HFFc6 (cell line): Measurements from ENCODE around the gene SV2C. TPM values are rescaled to one million over a fixed set of nuclear protein-coding genes. Genes with fewer than 3 reads are reported as not detected.

Source experiments
- DNase-seq: peaks from one replicate; pipeline ENCODE4 v3.0.0-alpha.2; 2018
- H3K27ac Mint-ChIP-seq: 2 replicates; pipeline ENCODE4 v1.8.0; 2020; ENCODE audit warnings: mild to moderate bottlenecking, mixed read lengths
- H3K27me3 Mint-ChIP-seq: 2 replicates; pipeline ENCODE4 v1.8.0; 2021; ENCODE audit warnings: mild to moderate bottlenecking, moderate library complexity, mixed read lengths; ENCODE audit not compliant: insufficient read depth
- H3K36me3 Mint-ChIP-seq: 2 replicates; pipeline ENCODE4 v1.8.0; 2021; ENCODE audit warnings: low read depth, mixed read lengths
- H3K4me1 Mint-ChIP-seq: 2 replicates; pipeline ENCODE4 v1.8.0; 2020; ENCODE audit warnings: low read depth, mixed read lengths
- H3K4me3 Mint-ChIP-seq: 2 replicates; pipeline ENCODE4 v1.8.0; 2020; ENCODE audit warnings: mild to moderate bottlenecking, moderate library complexity, mixed read lengths
- H3K9me3 Mint-ChIP-seq: 2 replicates; pipeline ENCODE4 v1.8.0; 2020; ENCODE audit warnings: mild to moderate bottlenecking, mixed read lengths
- total RNA-seq, 6 experiments: library from RNA; stranded (reverse); fragmentation: NEBNext Ultra II Directional; extraction: Animal tissue kit (Norgen Biotek cat#: 25700); gene quantifications; 2 replicates in 1 of 6; 3 replicates in 5 of 6; pipeline ENCODE4 v1.2.3, GENCODE V29; 2021
- TF ChIP-seq, protein P1 (sequence below): fragments of 200-600 bp; sonication (generic); IDR thresholded peaks from 2 replicates; pipeline ENCODE4 v1.5.0; 2021; ENCODE audit warnings: antibody characterized with exemption, mild to moderate bottlenecking

Gene SV2C
- total RNA-seq, 6 experiments from 2014 or later: not detected

DNA sequence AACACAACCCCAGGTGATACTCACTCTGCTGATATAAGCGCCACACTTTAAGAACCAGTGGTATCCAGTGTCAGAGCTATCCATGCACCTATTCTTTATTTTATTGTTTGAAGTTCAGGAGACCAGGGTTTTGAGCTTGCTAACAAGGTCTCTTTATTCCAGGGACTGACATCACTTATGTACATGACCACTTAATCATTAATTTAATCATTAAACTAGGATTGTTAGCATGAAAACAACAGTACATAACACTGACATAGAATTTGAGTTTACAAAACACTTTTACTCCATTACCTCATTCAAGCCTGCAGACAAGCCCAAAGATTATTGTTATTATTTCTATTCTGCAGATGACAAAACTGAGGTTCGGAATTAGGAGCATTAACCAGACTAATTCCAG is 168.5 kb downstream of the SV2C start:
- TF ChIP-seq, protein P1, sequence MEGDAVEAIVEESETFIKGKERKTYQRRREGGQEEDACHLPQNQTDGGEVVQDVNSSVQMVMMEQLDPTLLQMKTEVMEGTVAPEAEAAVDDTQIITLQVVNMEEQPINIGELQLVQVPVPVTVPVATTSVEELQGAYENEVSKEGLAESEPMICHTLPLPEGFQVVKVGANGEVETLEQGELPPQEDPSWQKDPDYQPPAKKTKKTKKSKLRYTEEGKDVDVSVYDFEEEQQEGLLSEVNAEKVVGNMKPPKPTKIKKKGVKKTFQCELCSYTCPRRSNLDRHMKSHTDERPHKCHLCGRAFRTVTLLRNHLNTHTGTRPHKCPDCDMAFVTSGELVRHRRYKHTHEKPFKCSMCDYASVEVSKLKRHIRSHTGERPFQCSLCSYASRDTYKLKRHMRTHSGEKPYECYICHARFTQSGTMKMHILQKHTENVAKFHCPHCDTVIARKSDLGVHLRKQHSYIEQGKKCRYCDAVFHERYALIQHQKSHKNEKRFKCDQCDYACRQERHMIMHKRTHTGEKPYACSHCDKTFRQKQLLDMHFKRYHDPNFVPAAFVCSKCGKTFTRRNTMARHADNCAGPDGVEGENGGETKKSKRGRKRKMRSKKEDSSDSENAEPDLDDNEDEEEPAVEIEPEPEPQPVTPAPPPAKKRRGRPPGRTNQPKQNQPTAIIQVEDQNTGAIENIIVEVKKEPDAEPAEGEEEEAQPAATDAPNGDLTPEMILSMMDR: no peak
- no peak overlapping the region for H3K4me3 Mint-ChIP-seq
- H3K36me3 Mint-ChIP-seq: no peaks in the 10 kb centered on the region
- no peaks in the 10 kb centered on the region for H3K4me1 Mint-ChIP-seq
- H3K27ac Mint-ChIP-seq: no peak overlapping the region
- H3K9me3 Mint-ChIP-seq: no peaks in the 10 kb centered on the region
- peaks cover 13% of the 10 kb centered on the region for H3K27me3 Mint-ChIP-seq
- DNase-seq: no peak

DNA sequence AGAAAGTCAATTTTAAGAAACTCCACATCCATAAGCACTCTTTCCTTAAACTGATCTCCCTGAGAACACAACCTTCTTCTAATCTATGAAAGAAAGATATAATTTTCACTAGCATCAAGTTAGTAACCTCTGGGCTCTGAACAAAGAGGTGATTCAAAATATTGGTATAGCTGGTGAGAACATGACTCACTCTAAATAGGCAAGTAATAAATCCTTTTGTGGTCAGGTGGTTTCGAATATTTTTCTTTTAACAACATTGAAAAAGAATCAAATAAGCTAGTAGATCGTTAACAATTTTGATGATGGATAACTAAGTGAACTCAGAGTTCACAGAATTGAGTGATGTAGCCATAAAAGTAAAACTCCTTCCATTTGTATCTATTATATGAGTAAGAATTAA is 169.3 kb downstream of the SV2C start:
- DNase-seq: no peak
- Mint-ChIP-seq H3K4me3 (no peak overlapping the region), H3K4me1 (no peaks in the 10 kb centered on the region), H3K27ac (no peak overlapping the region), H3K36me3 (no peaks in the 10 kb centered on the region), H3K27me3 (peaks cover 13% of the 10 kb centered on the region), H3K9me3 (no peaks in the 10 kb centered on the region)
- TF ChIP-seq, protein P1: no peak

DNA sequence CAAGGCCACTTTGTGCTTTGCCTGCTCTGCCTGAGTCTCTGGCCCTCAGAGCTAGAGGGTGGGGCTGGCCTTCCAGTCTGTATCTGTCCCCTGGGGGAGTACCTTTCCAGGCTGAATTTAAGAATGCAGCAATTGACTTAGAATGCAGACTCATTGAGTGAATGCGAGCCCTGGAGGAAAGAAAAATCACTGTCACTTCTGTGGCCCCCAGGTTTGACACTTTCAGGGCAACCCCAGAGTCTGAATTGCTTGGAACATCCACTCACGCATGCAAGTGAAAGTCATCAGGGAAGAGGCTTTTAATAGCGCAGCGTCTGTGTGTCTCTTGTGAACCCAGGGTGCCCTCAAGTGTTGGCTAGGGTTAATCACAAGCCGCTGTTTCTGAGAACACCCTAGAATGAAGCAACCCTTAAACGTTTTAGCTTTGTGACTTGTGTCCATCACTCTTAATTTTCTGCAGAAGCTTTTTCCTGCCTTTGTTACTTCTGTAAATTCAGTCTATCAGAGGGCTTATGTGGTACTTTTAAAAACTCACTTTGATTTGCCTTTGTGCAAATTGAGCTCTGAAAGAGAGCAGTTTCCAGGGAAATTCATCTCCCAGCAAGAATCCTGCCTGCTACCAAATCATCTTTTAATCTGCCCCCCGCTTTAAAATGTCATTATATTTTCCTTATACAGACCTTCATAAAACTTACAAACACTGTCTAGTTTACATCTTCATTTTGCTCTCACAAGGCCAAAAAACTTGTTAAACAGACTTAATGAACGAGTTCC is 173.1 kb downstream of the SV2C start:
- Mint-ChIP-seq H3K4me1 (no peaks in the 10 kb centered on the region), H3K27me3 (peaks cover 13% of the 10 kb centered on the region), H3K27ac (no peak overlapping the region), H3K4me3 (no peak overlapping the region), H3K9me3 (no peaks in the 10 kb centered on the region), H3K36me3 (no peaks in the 10 kb centered on the region)
- TF ChIP-seq, protein P1: peak; percentile 71
- peak; percentile 54 for DNase-seq

DNA sequence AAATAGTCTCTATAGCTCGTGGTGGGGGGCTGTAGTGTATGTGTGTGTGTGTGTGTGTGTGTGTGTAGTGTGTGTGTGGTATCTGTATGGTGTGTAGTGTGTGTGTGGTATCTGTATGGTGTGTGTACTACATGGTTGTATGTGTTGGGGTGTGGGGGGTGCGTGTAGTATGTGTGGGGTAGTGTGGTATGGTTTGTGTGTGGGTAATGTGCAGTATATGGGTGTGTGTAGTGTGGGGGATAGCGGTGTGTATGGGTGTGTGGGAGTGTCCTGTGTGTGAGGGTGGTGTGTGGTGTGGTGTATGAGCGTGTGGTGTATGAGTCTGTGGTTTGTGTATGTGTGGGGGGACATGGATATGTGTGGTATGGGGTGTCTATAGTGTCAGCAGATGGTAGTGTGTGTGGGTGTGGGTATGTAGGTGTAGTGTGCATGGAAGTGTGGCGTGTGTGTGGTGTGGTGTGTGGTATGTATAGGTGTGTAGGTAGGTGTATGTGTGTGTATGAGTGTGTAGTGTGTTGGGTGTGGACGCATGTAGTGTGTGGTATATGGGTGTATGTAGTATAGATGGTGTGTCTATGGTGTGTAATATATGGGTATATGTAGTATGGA is 174.1 kb downstream of the SV2C start:
- no peaks in the 10 kb centered on the region for H3K36me3 Mint-ChIP-seq
- no peaks in the 10 kb centered on the region for H3K9me3 Mint-ChIP-seq
- TF ChIP-seq, protein P1: no peak
- no peak for DNase-seq
- no peak overlapping the region for H3K27ac Mint-ChIP-seq
- no peaks in the 10 kb centered on the region for H3K4me1 Mint-ChIP-seq
- no peak overlapping the region for H3K4me3 Mint-ChIP-seq
- peaks cover 9% of the 10 kb centered on the region; the same call in 1 of the 2 replicates for H3K27me3 Mint-ChIP-seq

DNA sequence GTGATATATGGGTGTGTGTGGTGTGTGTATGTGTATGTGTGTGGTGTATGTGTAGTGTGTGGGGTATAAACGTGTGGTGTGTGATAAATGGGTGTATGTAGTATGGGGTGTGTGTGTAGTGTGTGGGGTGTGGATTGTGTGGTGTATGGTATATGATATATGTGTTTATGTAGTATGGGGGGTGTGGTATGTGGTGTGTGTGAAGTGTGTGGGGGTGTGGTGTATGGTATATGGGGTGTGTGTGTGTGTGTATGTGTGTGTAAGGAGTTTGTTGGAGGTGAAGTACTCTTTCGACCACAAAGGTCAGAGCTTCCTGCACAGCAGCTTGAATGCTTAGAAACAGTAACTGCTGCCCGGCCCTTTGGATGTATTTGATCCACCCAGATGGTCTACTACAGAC is 174.7 kb downstream of the SV2C start:
- TF ChIP-seq, protein P1: no peak
- Mint-ChIP-seq H3K36me3 (no peaks in the 10 kb centered on the region), H3K27ac (no peak overlapping the region), H3K9me3 (no peaks in the 10 kb centered on the region), H3K27me3 (peaks cover 9% of the 10 kb centered on the region; the same call in 1 of the 2 replicates), H3K4me3 (no peak overlapping the region), H3K4me1 (no peaks in the 10 kb centered on the region)
- DNase-seq: no peak
